ENCODE results near the gene TMEM52B. TPM values are rescaled to one million over a fixed set of nuclear protein-coding genes. Genes with fewer than 3 reads are reported as not detected.
"Not testable (repeated sequence)": the region's sequence is repeated elsewhere in the genome, so short reads cannot be mapped to it uniquely, and the experiment has no call there.

The TMEM52B gene
- total and polyA plus RNA-seq, 4 donors, result 0.83 to 2.7 (median 1.9) TPM

- Histone ChIP-seq H3K9me3 (ENCODE audit: control insufficient read depth, insufficient read depth, low read length) (no peaks in the 10 kb centered on the region), H3K4me1 (ENCODE audit: control insufficient read depth, insufficient read depth, low read length) (no peaks in the 10 kb centered on the region), H3K36me3 (ENCODE audit: control insufficient read depth, insufficient read depth, low read length) (no peaks in the 10 kb centered on the region), H3K4me3 (ENCODE audit: low read depth, low read length) (no peak overlapping the region), H3K27ac (ENCODE audit: low read depth, low read length) (no peak overlapping the region), H3K27me3 (ENCODE audit: control insufficient read depth, insufficient read depth, low read length) (no peaks in the 10 kb centered on the region)
- peak in 1 of 6 donors; percentile 16 for DNase-seq (ENCODE audit: low read depth in 4 of 6, low spot score in 6 of 6)
- 61% methylated on average over 7 of the region's 11 CpGs for WGBS (ENCODE audit: insufficient coverage)
Observed at GRCh38 chr12:10186299-10186698, 7.5 kb downstream of the TMEM52B start.

GRCh38 chr12:10186958-10187357, 8.1 kb downstream of the TMEM52B start:
- H3K4me1 ChIP-seq (ENCODE audit: control insufficient read depth, insufficient read depth, low read length); H3K4me3 ChIP-seq (ENCODE audit: low read depth, low read length); H3K27me3 ChIP-seq (ENCODE audit: control insufficient read depth, insufficient read depth, low read length); H3K9me3 ChIP-seq (ENCODE audit: control insufficient read depth, insufficient read depth, low read length); H3K36me3 ChIP-seq (ENCODE audit: control insufficient read depth, insufficient read depth, low read length); DNase-seq (ENCODE audit: low read depth in 4 of 6, low spot score in 6 of 6); H3K27ac ChIP-seq (ENCODE audit: low read depth, low read length): not testable (repeated sequence)
- 90% methylated on average over 4 of the region's 6 CpGs for WGBS (ENCODE audit: insufficient coverage)

GRCh38 chr12:10189653-10190052, 10.8 kb downstream of the TMEM52B start:
- no peaks in the 10 kb centered on the region for H3K36me3 ChIP-seq (ENCODE audit: control insufficient read depth, insufficient read depth, low read length)
- H3K27ac ChIP-seq (ENCODE audit: low read depth, low read length), result no peak overlapping the region
- no peak overlapping the region for H3K4me3 ChIP-seq (ENCODE audit: low read depth, low read length)
- no peak for DNase-seq (ENCODE audit: low read depth in 4 of 6, low spot score in 6 of 6)
- H3K4me1 ChIP-seq (ENCODE audit: control insufficient read depth, insufficient read depth, low read length), result no peaks in the 10 kb centered on the region
- no peaks in the 10 kb centered on the region for H3K27me3 ChIP-seq (ENCODE audit: control insufficient read depth, insufficient read depth, low read length)
- 67% methylated on average over 3 of the region's 5 CpGs for WGBS (ENCODE audit: insufficient coverage)
- H3K9me3 ChIP-seq (ENCODE audit: control insufficient read depth, insufficient read depth, low read length), result no peaks in the 10 kb centered on the region

GRCh38 chr12:10190558-10191388, 11.9 kb downstream of the TMEM52B start:
- peak in 5 of 6 donors; percentile 29 to 88 (median 47) for DNase-seq (ENCODE audit: low read depth in 4 of 6, low spot score in 6 of 6)
- Histone ChIP-seq H3K9me3 (ENCODE audit: control insufficient read depth, insufficient read depth, low read length) (no peaks in the 10 kb centered on the region), H3K4me3 (ENCODE audit: low read depth, low read length) (no peak overlapping the region), H3K36me3 (ENCODE audit: control insufficient read depth, insufficient read depth, low read length) (no peaks in the 10 kb centered on the region), H3K27me3 (ENCODE audit: control insufficient read depth, insufficient read depth, low read length) (no peaks in the 10 kb centered on the region), H3K27ac (ENCODE audit: low read depth, low read length) (no peak overlapping the region), H3K4me1 (ENCODE audit: control insufficient read depth, insufficient read depth, low read length) (no peaks in the 10 kb centered on the region)
- WGBS (ENCODE audit: insufficient coverage), result 37% methylated on average over 5 of the region's 13 CpGs

- H3K27ac ChIP-seq (ENCODE audit: low read depth, low read length), result no peak overlapping the region
- no peaks in the 10 kb centered on the region for H3K4me1 ChIP-seq (ENCODE audit: control insufficient read depth, insufficient read depth, low read length)
- no peak overlapping the region for H3K4me3 ChIP-seq (ENCODE audit: low read depth, low read length)
- no peaks in the 10 kb centered on the region for H3K9me3 ChIP-seq (ENCODE audit: control insufficient read depth, insufficient read depth, low read length)
- WGBS (ENCODE audit: insufficient coverage), result 0% methylated on average over 1 of the region's 2 CpGs
- H3K36me3 ChIP-seq (ENCODE audit: control insufficient read depth, insufficient read depth, low read length), result no peaks in the 10 kb centered on the region
- peak in 2 of 6 donors; percentile 10 to 76 for DNase-seq (ENCODE audit: low read depth in 4 of 6, low spot score in 6 of 6)
- no peaks in the 10 kb centered on the region for H3K27me3 ChIP-seq (ENCODE audit: control insufficient read depth, insufficient read depth, low read length)
Observed at GRCh38 chr12:10191865-10192264, 13.0 kb downstream of the TMEM52B start.

GRCh38 chr12:10194160-10194670, 15.4 kb downstream of the TMEM52B start:
- Histone ChIP-seq H3K27me3 (ENCODE audit: control insufficient read depth, insufficient read depth, low read length) (no peaks in the 10 kb centered on the region), H3K36me3 (ENCODE audit: control insufficient read depth, insufficient read depth, low read length) (no peaks in the 10 kb centered on the region), H3K9me3 (ENCODE audit: control insufficient read depth, insufficient read depth, low read length) (no peaks in the 10 kb centered on the region), H3K4me3 (ENCODE audit: low read depth, low read length) (no peak overlapping the region), H3K4me1 (ENCODE audit: control insufficient read depth, insufficient read depth, low read length) (no peaks in the 10 kb centered on the region), H3K27ac (ENCODE audit: low read depth, low read length) (no peak overlapping the region)
- no peak for DNase-seq (ENCODE audit: low read depth in 4 of 6, low spot score in 6 of 6)
- 100% methylated on average over 1 of the region's 3 CpGs for WGBS (ENCODE audit: insufficient coverage)

- no peaks in the 10 kb centered on the region for H3K9me3 ChIP-seq (ENCODE audit: control insufficient read depth, insufficient read depth, low read length)
- H3K4me1 ChIP-seq (ENCODE audit: control insufficient read depth, insufficient read depth, low read length), result no peaks in the 10 kb centered on the region
- H3K27ac ChIP-seq (ENCODE audit: low read depth, low read length), result no peak overlapping the region
- no peak for DNase-seq (ENCODE audit: low read depth in 4 of 6, low spot score in 6 of 6)
- WGBS (ENCODE audit: insufficient coverage), result 78% methylated on average over 8 of the region's 10 CpGs
- no peaks in the 10 kb centered on the region for H3K36me3 ChIP-seq (ENCODE audit: control insufficient read depth, insufficient read depth, low read length)
- H3K27me3 ChIP-seq (ENCODE audit: control insufficient read depth, insufficient read depth, low read length), result no peaks in the 10 kb centered on the region
- H3K4me3 ChIP-seq (ENCODE audit: low read depth, low read length), result no peak overlapping the region
Observed at GRCh38 chr12:10196210-10196609, 17.4 kb downstream of the TMEM52B start.

- no peaks in the 10 kb centered on the region for H3K4me1 ChIP-seq (ENCODE audit: control insufficient read depth, insufficient read depth, low read length)
- no peaks in the 10 kb centered on the region for H3K9me3 ChIP-seq (ENCODE audit: control insufficient read depth, insufficient read depth, low read length)
Observed at GRCh38 chr12:10197879-10198278, 19.0 kb downstream of the TMEM52B start.

GRCh38 chr12:10204495-10204894, 25.7 kb downstream of the TMEM52B start:
- H3K4me1 ChIP-seq (ENCODE audit: control insufficient read depth, insufficient read depth, low read length); DNase-seq (ENCODE audit: low read depth in 4 of 6, low spot score in 6 of 6); H3K36me3 ChIP-seq (ENCODE audit: control insufficient read depth, insufficient read depth, low read length); H3K27ac ChIP-seq (ENCODE audit: low read depth, low read length); H3K9me3 ChIP-seq (ENCODE audit: control insufficient read depth, insufficient read depth, low read length); H3K4me3 ChIP-seq (ENCODE audit: low read depth, low read length); H3K27me3 ChIP-seq (ENCODE audit: control insufficient read depth, insufficient read depth, low read length): not testable (repeated sequence)
- 60% methylated on average over 1 of the region's 2 CpGs for WGBS (ENCODE audit: insufficient coverage)

More at GRCh38 chr12:10197879-10198278, 19.0 kb downstream of the TMEM52B start:
- Histone ChIP-seq H3K36me3 (ENCODE audit: control insufficient read depth, insufficient read depth, low read length) (no peaks in the 10 kb centered on the region), H3K27me3 (ENCODE audit: control insufficient read depth, insufficient read depth, low read length) (no peaks in the 10 kb centered on the region), H3K4me3 (ENCODE audit: low read depth, low read length) (no peak overlapping the region), H3K27ac (ENCODE audit: low read depth, low read length) (no peak overlapping the region)
- DNase-seq (ENCODE audit: low read depth in 4 of 6, low spot score in 6 of 6), result no peak
- WGBS (ENCODE audit: insufficient coverage), result 100% methylated on average over 2 of the region's 5 CpGs

Measured in spinal cord (tissue), 10 donors.